ENCODE data around the gene UST. TPM values are rescaled to one million over a fixed set of nuclear protein-coding genes. Genes with fewer than 3 reads are reported as not detected.

UST gene
- total and polyA plus RNA-seq, 2 of the 8 experiments (the other 6 are each of a cell fraction or from before 2014, with no cell fraction given) = 13.5 to 34.5 TPM

- TF ChIP-seq SP4 (IDR thresholded peaks at IDR 0.05; ENCODE audit: low read length) (no peak), KDM1A (IDR thresholded peaks at IDR 0.05; ENCODE audit: borderline replicate concordance, low read length) (no peak), POLR2AphosphoS5 (IDR thresholded peaks at IDR 0.05; ENCODE audit: low read depth, low read length) (no peak), TBP (IDR thresholded peaks at IDR 0.05; ENCODE audit: low read depth, low read length) (no peak), RFX5 (IDR thresholded peaks at IDR 0.05; ENCODE audit: borderline replicate concordance, low read depth, low read length) (no peak)
Observed at GRCh38 chr6:148720406-148720805, 26.4 kb upstream of the UST start (continued).

All from H1 (cell line).